NCI-H1436 (cell line): ENCODE results near the gene CEBPZ.
"Not testable (repeated sequence)": the region's sequence is repeated elsewhere in the genome, so short reads cannot be mapped to it uniquely, and the experiment has no call there.

Experiments
- DNase-seq: peaks from one replicate; lab custom pipeline; 2025; lab: John Stamatoyannopoulos, UW

Gene CEBPZ

GRCh38 chr2:37231241-37232130 is at the start of gene CEBPZ, which contains the start of gene NDUFAF7:
Gene CEBPZ, minus strand, starts transcription at chr2:37231596. Its CDS starts 29 bp downstream, at chr2:37231567.
Gene NDUFAF7, plus strand, starts transcription at chr2:37231658. Its CDS starts 48 bp downstream, at chr2:37231706.
- DNase-seq, result peak; percentile 74

GRCh38 chr2:37276291-37276690 is 44.9 kb upstream of the CEBPZ start:
- DNase-seq, result no peak

DNA sequence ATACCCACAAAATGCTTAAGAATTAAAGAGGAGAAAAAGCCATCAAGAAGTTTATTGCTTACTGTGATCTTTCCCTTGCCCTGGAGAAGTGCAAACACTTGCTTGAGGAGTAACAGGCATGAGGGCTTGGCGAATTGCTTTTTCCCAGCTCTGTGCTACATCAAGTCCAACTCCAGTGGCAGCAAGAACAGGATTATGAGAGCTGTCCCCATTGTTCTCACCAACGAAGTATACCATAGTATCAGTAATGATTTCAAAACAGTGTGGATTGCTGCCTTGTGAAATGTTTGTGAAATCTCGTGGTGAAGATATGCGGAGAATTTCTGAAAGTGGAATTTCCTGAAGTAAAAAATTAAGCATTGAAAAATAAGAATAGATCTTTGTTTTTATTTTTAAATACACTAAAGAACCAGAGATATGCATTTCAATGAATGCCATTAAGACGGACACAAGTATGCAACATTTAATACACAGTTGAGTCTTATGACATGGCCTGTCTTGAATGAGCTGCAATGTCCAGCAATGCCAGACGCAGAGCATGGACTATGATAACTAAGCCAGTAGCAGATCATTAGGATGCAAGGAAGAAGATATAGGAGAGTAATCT is 43.1 kb upstream of the CEBPZ start:
- no peak for DNase-seq

- no peak for DNase-seq
These were observed 40.1 kb upstream of the CEBPZ start for GRCh38 chr2:37271376-37272067.

DNA sequence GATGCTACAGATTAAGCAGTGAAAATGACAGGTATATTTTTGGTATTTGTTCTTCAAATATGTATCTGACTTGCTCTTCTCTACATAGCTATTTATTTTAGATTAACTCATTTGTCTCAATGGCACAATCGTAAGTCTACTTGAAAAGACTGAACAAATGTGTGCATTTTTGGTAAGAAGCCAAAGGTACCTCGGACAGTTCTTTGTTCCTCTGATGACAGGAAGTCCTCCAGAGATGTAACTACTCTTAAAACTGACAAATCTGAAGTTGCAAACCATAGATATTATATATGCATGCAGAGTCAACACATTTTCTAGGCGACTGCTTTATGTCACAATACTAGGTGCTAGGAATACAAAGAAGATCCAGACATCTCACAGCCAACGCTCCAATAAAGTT is 36.7 kb upstream of the CEBPZ start:
- no peak for DNase-seq

- no peak for DNase-seq
These were observed 36.3 kb upstream of the CEBPZ start for GRCh38 chr2:37267685-37268084.

GRCh38 chr2:37263839-37264238 is 32.4 kb upstream of the CEBPZ start:
- DNase-seq, result no peak

DNA sequence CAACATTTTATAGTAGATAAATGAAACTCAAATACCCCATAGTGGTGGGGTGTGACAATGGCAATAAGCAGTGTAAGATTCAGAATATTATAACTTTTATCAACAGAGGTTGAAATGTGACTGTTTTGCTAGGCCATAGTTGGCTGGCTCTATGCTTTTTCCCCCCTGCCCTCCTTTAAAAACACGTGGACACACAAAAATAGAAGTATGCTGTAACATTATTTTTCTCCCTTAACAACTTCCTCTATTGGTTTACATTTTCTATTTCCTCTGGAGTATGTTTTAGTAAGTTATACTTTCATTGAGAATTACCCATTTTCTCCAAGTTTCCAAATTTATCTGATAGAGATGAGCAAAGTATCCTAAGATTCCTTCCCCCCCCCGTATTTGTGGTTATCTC is 31.1 kb upstream of the CEBPZ start:
- no peak for DNase-seq

DNA sequence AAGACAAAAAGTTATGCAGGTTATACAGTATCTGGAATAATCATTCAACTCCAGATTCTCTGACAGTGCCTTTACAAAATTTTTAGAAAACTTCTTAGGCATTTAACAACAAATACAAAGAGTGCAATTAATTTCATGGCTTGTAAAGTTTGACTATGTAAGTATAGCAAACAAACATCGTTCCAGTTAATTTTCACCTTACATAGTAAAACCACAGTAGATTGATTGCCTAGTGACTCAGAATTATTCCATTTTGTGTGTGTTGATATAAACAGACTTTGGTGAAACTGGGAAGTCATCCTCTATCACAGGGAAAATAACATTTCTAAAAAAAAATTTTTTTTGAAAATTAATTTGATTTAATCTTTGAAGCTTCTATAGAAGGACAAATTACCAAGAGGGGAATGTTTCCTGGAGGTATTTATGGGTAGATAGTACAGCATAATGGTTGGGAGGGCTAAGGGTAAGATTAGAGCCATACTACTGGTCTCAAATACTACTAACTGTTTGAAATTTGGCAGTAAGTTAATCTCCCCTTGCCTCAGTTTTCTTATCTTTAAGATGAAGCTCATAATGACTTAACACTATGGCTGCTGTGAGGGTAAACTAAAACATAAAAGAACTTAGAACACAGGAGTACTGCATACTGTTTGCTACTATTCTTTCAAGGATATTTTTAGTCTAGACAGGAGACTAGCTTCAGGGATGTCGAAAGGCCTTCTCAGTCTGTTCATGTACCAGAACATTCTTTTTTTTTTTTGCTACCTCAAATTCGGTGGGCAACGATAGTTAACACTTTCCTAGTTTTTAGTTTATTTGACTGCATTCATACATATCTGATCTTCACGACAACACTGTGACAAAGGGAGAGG is 19.7 kb upstream of the CEBPZ start:
- DNase-seq, result no peak

- no peak for DNase-seq
These were observed 14.8 kb upstream of the CEBPZ start for GRCh38 chr2:37246205-37246604.

- DNase-seq, result no peak
These were observed 13.4 kb upstream of the CEBPZ start for GRCh38 chr2:37244755-37245154.

DNA sequence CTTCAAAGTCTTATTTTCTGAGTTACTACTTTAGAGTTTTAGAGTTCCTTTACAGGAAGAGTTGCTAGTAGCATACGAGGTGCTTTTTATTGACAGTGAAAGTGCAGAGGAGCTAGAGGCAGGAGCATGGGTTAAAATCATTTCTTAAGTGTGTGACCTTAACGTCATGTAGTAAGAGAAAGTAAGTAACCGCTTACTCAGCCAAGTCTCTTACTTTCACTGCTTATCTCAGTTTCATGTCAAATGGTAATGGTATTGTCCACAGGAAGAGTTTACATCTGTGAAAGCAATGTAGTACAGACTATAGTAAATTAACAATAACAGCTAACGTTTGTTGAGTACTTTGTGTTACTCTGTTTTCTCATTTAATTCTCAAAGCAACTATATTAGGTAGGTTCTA is 12.6 kb upstream of the CEBPZ start:
- DNase-seq, result no peak

- no peak for DNase-seq
These were observed 12.0 kb upstream of the CEBPZ start for GRCh38 chr2:37243435-37243834.

GRCh38 chr2:37232131-37232933 is 936 bp upstream of the CEBPZ start:
- no peak for DNase-seq

- no peak for DNase-seq
These were observed 815 bp downstream of the CEBPZ start for GRCh38 chr2:37230581-37230980.

- no peak for DNase-seq
These were observed 2.6 kb downstream of the CEBPZ start for GRCh38 chr2:37228788-37229187.

GRCh38 chr2:37226863-37227262 is 4.5 kb downstream of the CEBPZ start:
- DNase-seq, result no peak

DNA sequence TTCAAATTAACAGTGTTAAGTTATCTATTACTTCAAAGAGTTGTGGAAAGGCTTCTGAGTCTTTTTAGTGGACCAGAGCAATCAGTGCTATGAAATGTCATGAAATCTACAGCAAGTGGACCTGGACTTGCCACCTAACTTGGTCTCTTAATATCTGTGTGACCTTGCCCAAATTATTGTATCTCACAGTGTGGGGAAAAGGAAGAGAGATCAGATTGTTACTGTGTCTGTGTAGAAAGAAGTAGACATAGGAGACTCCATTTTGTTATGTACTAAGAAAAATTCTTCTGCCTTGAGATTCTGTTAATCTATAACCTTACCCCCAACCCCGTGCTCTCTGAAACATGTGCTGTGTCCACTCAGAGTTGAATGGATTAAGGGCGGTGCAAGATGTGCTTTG is 6.3 kb downstream of the CEBPZ start:
- not testable (repeated sequence) for DNase-seq

DNA sequence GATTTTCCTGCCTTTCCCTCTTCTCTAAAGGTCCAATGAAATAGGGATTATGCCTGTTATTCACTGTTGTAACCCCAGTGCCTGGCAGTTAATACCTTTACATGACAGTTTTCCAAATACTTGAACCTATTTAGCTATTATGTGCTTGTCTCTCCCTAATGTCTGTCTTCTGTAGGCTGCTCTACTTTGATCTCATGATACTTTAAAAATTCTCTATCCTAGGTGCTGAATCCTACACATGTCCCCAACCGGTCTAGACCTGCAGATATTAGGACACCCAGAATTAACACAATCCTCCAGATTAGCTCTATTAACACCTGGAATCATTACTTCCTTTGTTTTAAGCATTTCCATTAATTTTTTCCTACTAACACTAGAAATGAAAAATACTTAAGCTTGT is 7.3 kb downstream of the CEBPZ start:
- no peak for DNase-seq

DNA sequence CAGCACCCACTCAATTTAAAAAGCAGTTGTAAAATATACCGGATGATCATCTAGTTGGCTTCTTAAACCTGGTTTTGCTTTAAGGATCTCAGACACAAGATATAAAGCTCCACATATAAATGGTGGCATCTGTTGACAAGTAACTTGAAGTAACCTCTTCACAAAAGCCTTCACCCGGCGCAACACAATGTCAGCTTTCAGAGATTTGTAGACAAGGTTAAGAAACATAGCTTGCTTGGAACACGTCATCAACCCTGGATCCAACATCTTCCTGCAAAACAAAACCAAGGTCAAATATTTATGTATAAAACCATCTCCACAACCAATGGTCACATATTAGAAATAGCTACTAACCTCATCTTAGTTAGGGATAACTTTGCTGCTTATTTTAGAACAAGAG is 8.3 kb downstream of the CEBPZ start:
- DNase-seq, result no peak

DNA sequence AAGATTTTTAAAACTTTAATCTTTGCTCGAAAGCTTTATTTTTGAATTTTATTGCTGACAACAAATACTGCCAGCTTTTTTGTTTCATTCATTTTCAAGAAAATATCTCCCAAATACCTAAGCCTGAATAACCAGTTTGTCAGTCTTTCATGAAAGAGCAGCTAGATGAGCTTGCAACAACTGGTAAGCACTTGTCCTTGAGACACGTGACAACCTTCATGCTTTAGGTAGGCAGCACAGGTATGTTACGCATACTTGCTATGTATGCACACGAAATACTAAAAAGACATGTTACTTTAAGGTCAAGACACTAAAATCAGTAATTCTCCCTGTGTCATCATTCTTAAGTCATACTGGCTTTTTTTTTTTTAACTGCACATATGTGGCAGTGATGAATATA is 12.3 kb downstream of the CEBPZ start:
- no peak for DNase-seq
